Measurements from ENCODE around the gene SMIM5. TPM values are rescaled to one million over a fixed set of nuclear protein-coding genes. Genes with fewer than 3 reads are reported as not detected.
A peak's percentile ranks its signal among the peaks of the same experiment; 100 is the strongest.

The SMIM5 gene
- total RNA-seq, 1 experiment from 2014 or later = 0.24 TPM

DNA sequence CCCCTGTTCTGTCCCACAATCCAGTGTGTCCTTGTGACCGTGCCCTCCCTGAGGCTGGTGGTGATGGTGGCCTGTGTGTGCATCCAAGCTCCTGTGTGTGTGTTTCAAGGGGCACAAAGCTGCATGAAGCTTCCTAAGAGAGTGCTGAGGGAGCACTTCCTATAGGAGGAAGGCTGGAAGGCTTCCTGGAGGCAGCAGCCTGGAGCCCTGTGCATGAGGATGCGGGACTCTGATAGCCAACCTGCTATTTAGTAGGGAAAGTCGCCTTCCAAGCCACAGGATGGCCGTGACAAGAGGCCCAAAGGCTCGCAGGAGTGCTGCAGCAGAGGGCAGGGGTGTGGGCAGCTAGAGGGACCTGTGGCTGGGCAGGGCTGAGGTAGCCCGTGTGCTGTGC, 37.3 kb upstream of the SMIM5 start:
- Mint-ChIP-seq H3K27me3 (ENCODE audit: low read depth) (no peaks in the 10 kb centered on the region; the same call in 1 of the 2 replicates), H3K4me3 (no peak overlapping the region; a peak in 1 of 5 replicates), H3K36me3 (ENCODE audit: insufficient read depth in 1 of 3, low read depth in 3 of 3) (no peaks in the 10 kb centered on the region; a peak in 1 of 7 replicates), H3K9me3 (no peaks in the 10 kb centered on the region), H3K27ac (peak overlapping the region in 1 of 3 experiments; percentile 48; a peak in 2 of 7 replicates), H3K4me1 (no peaks in the 10 kb centered on the region)
- Histone ChIP-seq H3K14ac (ENCODE audit: insufficient read depth, low read length) (peak overlapping the region; percentile 47; the same call in 1 of the 2 replicates), H3K9ac (ENCODE audit: extremely low read depth, insufficient read length, low read length) (no peak overlapping the region), H4K20me1 (ENCODE audit: control insufficient read depth, insufficient read depth, insufficient read length) (no peaks in the 10 kb centered on the region), H3K27me3 (ENCODE audit: insufficient read depth, low read length) (no peaks in the 10 kb centered on the region), H3K23ac (ENCODE audit: insufficient read length, low read depth, low read length) (no peak overlapping the region), H2BK120ac (ENCODE audit: low read depth, low read length, poor library complexity, severe bottlenecking) (no peak overlapping the region), H3K9me3 (ENCODE audit: control insufficient read depth, low read depth, low read length) (no peaks in the 10 kb centered on the region), H3K18ac (ENCODE audit: insufficient read length, low read depth, low read length) (no peak overlapping the region), H4K8ac (replicated peaks; ENCODE audit: insufficient read length, low read depth, low read length) (no peak overlapping the region), H3K4me2 (ENCODE audit: insufficient read depth, insufficient read length, low read length) (no peak overlapping the region), H2AFZ (ENCODE audit: low read length) (no peak overlapping the region), H3K79me1 (ENCODE audit: insufficient read depth, low read depth, low read length, poor library complexity, severe bottlenecking) (no peaks in the 10 kb centered on the region), H3K27ac (ENCODE audit: insufficient read length, low read depth, low read length) (no peak overlapping the region), H2BK15ac (ENCODE audit: low read depth, low read length) (no peak overlapping the region), H3K79me2 (ENCODE audit: insufficient read depth, low read length) (no peaks in the 10 kb centered on the region), H4K5ac (ENCODE audit: insufficient read length, low read depth, low read length) (no peak overlapping the region), H4K91ac (ENCODE audit: insufficient read length, low read depth, low read length) (no peak overlapping the region), H3T11ph (ENCODE audit: low read length) (no peak overlapping the region), H2BK12ac (ENCODE audit: insufficient read length, low read depth, low read length) (no peak overlapping the region), H3K4me1 (ENCODE audit: insufficient read depth, low read length) (no peaks in the 10 kb centered on the region), H2BK5ac (ENCODE audit: insufficient read length, low read length) (no peak overlapping the region), H3K23me2 (ENCODE audit: insufficient read length, low read depth, low read length, poor library complexity, severe bottlenecking) (no peaks in the 10 kb centered on the region), H3K4ac (ENCODE audit: low read depth, low read length) (no peak overlapping the region), H2BK20ac (ENCODE audit: low read depth, low read length, poor library complexity, severe bottlenecking) (no peak overlapping the region), H3K56ac (ENCODE audit: insufficient read length, low read depth, low read length) (no peak overlapping the region), H2AK5ac (ENCODE audit: insufficient read length, low read length) (no peak overlapping the region)
- DNase-seq = peak; percentile 27
- TF ChIP-seq, protein P1, sequence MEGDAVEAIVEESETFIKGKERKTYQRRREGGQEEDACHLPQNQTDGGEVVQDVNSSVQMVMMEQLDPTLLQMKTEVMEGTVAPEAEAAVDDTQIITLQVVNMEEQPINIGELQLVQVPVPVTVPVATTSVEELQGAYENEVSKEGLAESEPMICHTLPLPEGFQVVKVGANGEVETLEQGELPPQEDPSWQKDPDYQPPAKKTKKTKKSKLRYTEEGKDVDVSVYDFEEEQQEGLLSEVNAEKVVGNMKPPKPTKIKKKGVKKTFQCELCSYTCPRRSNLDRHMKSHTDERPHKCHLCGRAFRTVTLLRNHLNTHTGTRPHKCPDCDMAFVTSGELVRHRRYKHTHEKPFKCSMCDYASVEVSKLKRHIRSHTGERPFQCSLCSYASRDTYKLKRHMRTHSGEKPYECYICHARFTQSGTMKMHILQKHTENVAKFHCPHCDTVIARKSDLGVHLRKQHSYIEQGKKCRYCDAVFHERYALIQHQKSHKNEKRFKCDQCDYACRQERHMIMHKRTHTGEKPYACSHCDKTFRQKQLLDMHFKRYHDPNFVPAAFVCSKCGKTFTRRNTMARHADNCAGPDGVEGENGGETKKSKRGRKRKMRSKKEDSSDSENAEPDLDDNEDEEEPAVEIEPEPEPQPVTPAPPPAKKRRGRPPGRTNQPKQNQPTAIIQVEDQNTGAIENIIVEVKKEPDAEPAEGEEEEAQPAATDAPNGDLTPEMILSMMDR (conservative IDR thresholded peaks at IDR 0.05) = no peak
- WGBS (ENCODE audit: extremely low coverage, insufficient read length, low lambda C conversion rate) = no CpG with 5 or more reads among the region's 6 CpGs

All from H9 (cell line).